Tibial nerve (tissue), 3 donors: ENCODE data around the gene PCSK2.

ENCODE experiments used
- POLR2A ChIP-seq, 2 donors: fragments of 450-650 bp; IDR thresholded peaks; one replicate each; pipeline ENCODE4 v1.6.1; 2017; ENCODE audit warnings: antibody characterized with exemption in 2 of 2, mild to moderate bottlenecking in 2 of 2, moderate library complexity in 2 of 2
- TF ChIP-seq, protein P1 (sequence below), 5 experiments: fragments of 200-600 bp in 3 of 5; fragments of 450-650 bp in 2 of 5; sonication (generic) in 3 of 5; IDR thresholded peaks; one replicate each; pipeline ENCODE4 v1.5.1; 2016 to 2019; ENCODE audit warnings: antibody characterized with exemption in 5 of 5, mild to moderate bottlenecking in 3 of 5, moderate library complexity in 2 of 5

DNA sequence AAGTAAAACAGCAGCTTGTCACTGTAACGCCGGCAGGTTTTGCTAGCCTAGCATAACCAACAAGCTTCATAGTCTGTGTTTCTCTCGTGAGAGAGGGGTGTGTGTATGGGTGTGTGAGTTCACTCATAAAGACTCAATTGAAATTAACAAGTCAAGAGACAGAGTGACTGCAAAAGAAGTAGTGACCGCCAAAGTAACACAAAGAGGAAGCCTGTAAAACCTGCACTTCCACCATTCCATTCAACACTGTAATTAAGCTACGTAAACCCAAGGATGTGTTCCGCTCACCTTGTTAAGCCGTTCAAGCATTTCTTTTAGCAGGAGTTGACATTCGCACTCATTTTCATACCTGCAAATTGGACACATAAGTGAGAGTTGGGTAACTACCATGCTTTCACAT is 297.7 kb downstream of the PCSK2 start:
- TF ChIP-seq, protein P1, sequence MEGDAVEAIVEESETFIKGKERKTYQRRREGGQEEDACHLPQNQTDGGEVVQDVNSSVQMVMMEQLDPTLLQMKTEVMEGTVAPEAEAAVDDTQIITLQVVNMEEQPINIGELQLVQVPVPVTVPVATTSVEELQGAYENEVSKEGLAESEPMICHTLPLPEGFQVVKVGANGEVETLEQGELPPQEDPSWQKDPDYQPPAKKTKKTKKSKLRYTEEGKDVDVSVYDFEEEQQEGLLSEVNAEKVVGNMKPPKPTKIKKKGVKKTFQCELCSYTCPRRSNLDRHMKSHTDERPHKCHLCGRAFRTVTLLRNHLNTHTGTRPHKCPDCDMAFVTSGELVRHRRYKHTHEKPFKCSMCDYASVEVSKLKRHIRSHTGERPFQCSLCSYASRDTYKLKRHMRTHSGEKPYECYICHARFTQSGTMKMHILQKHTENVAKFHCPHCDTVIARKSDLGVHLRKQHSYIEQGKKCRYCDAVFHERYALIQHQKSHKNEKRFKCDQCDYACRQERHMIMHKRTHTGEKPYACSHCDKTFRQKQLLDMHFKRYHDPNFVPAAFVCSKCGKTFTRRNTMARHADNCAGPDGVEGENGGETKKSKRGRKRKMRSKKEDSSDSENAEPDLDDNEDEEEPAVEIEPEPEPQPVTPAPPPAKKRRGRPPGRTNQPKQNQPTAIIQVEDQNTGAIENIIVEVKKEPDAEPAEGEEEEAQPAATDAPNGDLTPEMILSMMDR (IDR thresholded peaks at IDR 0.05): no peak
- no peak for TF ChIP-seq POLR2A (IDR thresholded peaks at IDR 0.05)
